Activated CD8-positive, alpha-beta T cell treated with anti-CD3 and anti-CD28 coated beads for 36 hours (primary cell): Measurements from ENCODE around the gene SLC38A2. TPM values are rescaled to one million over a fixed set of nuclear protein-coding genes. Genes with fewer than 3 reads are reported as not detected.

Experiments
- ATAC-seq: fragments of 200-7000 bp; cut with Tn5 transposase; one replicate; pipeline ENCODE4 v1.10.0; 2021; ENCODE audit warnings: mild to moderate bottlenecking, moderate library complexity
- CTCF ChIA-PET: fragments of 350-600 bp; sonication (Branson Sonifier 250); formaldehyde crosslinking; loops from one replicate; lab custom pipeline; 2021; ENCODE audit warnings: antibody characterized with exemption; lab: Charles Lee
- POLR2A ChIA-PET: fragments of 350-600 bp; sonication (Branson Sonifier 250); formaldehyde crosslinking; loops from one replicate; lab custom pipeline; 2021; ENCODE audit warnings: antibody characterized with exemption; lab: Charles Lee
- DNase-seq: peaks from one replicate; pipeline ENCODE4 v3.0.0-alpha.2; 2020
- H3K27ac Mint-ChIP-seq: one replicate; pipeline ENCODE4 v1.8.0; 2021; ENCODE audit warnings: mild to moderate bottlenecking, mixed read lengths
- H3K27me3 Mint-ChIP-seq: one replicate; pipeline ENCODE4 v1.8.0; 2021; ENCODE audit warnings: mixed read lengths
- H3K36me3 Mint-ChIP-seq: one replicate; pipeline ENCODE4 v1.8.0; 2021; ENCODE audit warnings: low read depth, mixed read lengths
- H3K4me1 Mint-ChIP-seq: one replicate; pipeline ENCODE4 v1.8.0; 2021; ENCODE audit warnings: low read depth, mixed read lengths
- H3K4me3 Mint-ChIP-seq: one replicate; pipeline ENCODE4 v1.8.0; 2021; ENCODE audit warnings: mild to moderate bottlenecking, moderate library complexity, mixed read lengths
- H3K9me3 Mint-ChIP-seq: one replicate; pipeline ENCODE4 v1.8.0; 2021; ENCODE audit warnings: mixed read lengths
- intact Hi-C: fragments of 100-400 bp; cut with micrococcal nuclease; formaldehyde crosslinking; loops from one replicate; pipeline ENCODE4 v1.10.0; 2022
- total RNA-seq, 2 experiments: library from RNA; stranded (reverse); gene quantifications; one replicate each; pipeline ENCODE4 v1.2.3, GENCODE V29; 2021
- TF ChIP-seq, protein P1 (sequence below): fragments of 200-600 bp; IDR thresholded peaks from one replicate; pipeline ENCODE4 v1.8.0; 2022; ENCODE audit warnings: antibody characterized with exemption, mild to moderate bottlenecking

Gene SLC38A2
- total RNA-seq, 2 experiments from 2014 or later = 216 to 219 TPM

DNA sequence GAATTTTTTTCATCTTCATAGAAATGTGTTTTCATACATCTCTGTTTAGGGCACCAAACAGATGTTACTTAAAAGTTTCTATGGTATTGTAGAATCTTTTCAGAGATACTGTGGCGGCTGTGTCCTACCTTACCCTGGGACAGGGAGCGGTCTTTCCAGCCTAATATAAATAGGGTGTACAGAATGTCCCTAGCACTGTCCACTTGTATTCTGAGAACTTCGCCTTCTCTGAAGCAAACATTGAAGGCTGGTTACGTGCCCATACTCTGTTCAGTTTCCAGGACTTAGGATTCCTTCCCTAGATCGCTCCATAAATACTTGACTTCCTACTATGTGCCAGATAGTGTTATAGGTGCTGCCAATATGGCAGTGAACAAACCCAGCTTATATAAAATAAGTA, 24.3 kb upstream of the SLC38A2 start:
- Mint-ChIP-seq H3K36me3 (peaks cover 4% of the 10 kb centered on the region), H3K27me3 (no peaks in the 10 kb centered on the region), H3K9me3 (peaks cover 10% of the 10 kb centered on the region), H3K4me1 (peaks cover 21% of the 10 kb centered on the region), H3K4me3 (no peak overlapping the region), H3K27ac (no peak overlapping the region)
- TF ChIP-seq, protein P1, sequence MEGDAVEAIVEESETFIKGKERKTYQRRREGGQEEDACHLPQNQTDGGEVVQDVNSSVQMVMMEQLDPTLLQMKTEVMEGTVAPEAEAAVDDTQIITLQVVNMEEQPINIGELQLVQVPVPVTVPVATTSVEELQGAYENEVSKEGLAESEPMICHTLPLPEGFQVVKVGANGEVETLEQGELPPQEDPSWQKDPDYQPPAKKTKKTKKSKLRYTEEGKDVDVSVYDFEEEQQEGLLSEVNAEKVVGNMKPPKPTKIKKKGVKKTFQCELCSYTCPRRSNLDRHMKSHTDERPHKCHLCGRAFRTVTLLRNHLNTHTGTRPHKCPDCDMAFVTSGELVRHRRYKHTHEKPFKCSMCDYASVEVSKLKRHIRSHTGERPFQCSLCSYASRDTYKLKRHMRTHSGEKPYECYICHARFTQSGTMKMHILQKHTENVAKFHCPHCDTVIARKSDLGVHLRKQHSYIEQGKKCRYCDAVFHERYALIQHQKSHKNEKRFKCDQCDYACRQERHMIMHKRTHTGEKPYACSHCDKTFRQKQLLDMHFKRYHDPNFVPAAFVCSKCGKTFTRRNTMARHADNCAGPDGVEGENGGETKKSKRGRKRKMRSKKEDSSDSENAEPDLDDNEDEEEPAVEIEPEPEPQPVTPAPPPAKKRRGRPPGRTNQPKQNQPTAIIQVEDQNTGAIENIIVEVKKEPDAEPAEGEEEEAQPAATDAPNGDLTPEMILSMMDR = no peak
- DNase-seq (no peak), ATAC-seq (no peak)
- ChIA-PET POLR2A (no interaction called here), CTCF (no interaction called here)
- intact Hi-C loops = no loop called here

DNA sequence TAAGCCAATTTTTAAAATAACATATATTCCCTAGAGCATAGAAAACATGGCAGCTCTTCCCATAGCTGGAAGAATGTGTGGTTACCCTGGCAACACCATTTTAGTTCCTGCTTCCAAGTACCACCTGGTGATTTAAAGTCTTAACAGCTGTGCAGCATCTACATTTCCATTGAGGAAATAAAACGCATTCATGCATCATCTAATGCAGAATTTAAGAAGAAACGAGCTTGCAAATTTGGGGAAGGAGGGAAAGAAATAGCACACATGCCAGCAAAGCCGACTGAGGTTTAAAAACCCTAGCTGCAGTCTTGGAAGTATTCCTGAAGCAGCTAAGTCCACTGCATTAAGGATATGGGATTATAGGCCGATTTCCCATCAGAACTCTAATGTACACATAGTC, 22.8 kb upstream of the SLC38A2 start:
- ChIA-PET CTCF (no interaction called here), POLR2A (no interaction called here)
- Mint-ChIP-seq H3K4me3 (no peak overlapping the region), H3K36me3 (peaks cover 4% of the 10 kb centered on the region), H3K27ac (no peak overlapping the region), H3K27me3 (no peaks in the 10 kb centered on the region), H3K9me3 (peaks cover 10% of the 10 kb centered on the region), H3K4me1 (peaks cover 28% of the 10 kb centered on the region)
- ATAC-seq (no peak), DNase-seq (no peak)
- TF ChIP-seq, protein P1 = no peak
- intact Hi-C loops = no loop called here

DNA sequence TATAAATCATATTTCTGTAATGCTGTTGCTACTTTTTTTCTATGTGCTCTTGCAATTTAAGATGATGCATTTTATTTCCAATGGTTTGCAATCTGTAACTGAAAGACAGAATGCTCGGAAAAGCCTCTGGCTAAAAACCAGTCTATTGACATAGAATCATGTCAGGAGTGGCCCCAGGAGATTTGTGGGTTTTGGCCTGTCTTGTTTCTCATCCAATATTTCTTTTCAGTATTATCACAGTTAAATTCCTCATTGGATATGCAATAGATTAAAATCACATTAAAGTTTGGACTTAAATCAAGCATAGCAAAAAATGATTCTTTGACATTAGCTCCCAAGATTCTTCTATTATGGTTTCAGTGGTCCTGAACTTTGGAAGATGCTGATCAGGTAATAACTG, 19.1 kb upstream of the SLC38A2 start:
- DNase-seq = no peak
- TF ChIP-seq, protein P1 = no peak
- H3K4me3 Mint-ChIP-seq = no peak overlapping the region
- no peak overlapping the region for H3K27ac Mint-ChIP-seq
- intact Hi-C loops = no loop called here
- POLR2A ChIA-PET = interaction anchor here (1.2 kb wide), 1 partner anchor 199 kb away, joined by 3 read pairs; no protein-coding TSS in a partner anchor
- H3K9me3 Mint-ChIP-seq = no peaks in the 10 kb centered on the region
- H3K4me1 Mint-ChIP-seq = peaks cover 44% of the 10 kb centered on the region
- no peaks in the 10 kb centered on the region for H3K27me3 Mint-ChIP-seq
- no peak for ATAC-seq
- CTCF ChIA-PET = no interaction called here
- peaks cover 8% of the 10 kb centered on the region for H3K36me3 Mint-ChIP-seq

DNA sequence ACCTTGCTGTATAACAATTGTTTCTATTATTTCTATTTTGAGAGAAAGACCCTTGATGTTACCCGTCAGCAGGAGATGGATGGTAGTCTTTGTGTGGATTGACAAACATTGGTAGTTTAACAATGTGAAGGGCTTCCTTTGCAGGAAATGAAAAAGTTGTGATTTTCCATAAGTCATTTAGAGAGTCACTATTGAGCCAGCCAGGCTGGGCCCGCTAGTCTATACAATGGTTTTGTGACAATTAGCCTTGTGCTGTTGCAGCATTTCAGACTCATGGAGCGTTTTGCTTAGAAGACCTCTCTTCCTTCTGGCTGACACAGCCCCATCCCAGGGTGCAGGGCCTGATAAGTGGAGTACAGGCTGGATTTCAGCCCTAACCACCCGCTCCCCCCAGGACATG, 18.3 kb upstream of the SLC38A2 start:
- H3K36me3 Mint-ChIP-seq = peaks cover 8% of the 10 kb centered on the region
- TF ChIP-seq, protein P1 = no peak
- H3K27ac Mint-ChIP-seq = peak overlapping the region; percentile 21
- H3K9me3 Mint-ChIP-seq = no peaks in the 10 kb centered on the region
- intact Hi-C loops = no loop called here
- peak; percentile 44 for DNase-seq
- ChIA-PET POLR2A (interaction anchor here (1.2 kb wide), 1 partner anchor 200 kb away, joined by 3 read pairs; no protein-coding TSS in a partner anchor), CTCF (interaction anchor here (1.0 to 1.3 kb wide), 2 partner anchors 136 to 240 kb away, joined by 3 read pairs; no protein-coding TSS in a partner anchor)
- H3K27me3 Mint-ChIP-seq = no peaks in the 10 kb centered on the region
- peak; percentile 19 for ATAC-seq
- H3K4me1 Mint-ChIP-seq = peaks cover 48% of the 10 kb centered on the region
- H3K4me3 Mint-ChIP-seq = no peak overlapping the region

DNA sequence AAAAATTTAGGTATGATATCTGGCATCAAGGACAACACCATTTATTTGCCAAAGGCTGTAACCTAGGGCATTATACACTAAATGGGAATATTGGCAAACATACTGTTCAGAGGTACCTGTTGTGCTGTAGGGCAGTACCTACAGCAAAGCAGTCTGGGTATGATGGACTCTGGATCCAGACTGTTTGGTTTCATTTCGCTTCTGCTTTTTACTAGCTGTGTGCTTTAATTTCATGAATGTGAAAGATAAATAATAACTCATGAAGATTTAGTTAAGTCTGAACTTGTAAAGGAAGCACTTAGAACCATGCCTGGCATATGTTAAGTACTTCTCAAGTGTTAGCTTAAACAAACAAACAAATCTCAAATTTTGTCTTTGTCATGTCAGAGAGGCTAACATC, 17.7 kb upstream of the SLC38A2 start:
- no peak overlapping the region for H3K4me3 Mint-ChIP-seq
- peaks cover 54% of the 10 kb centered on the region for H3K4me1 Mint-ChIP-seq
- H3K27ac Mint-ChIP-seq = peak overlapping the region; percentile 21

More for the DNA sequence above, 17.7 kb upstream of the SLC38A2 start:
- POLR2A ChIA-PET = interaction anchor here (0.8 kb wide), 1 partner anchor 121 kb away, joined by 3 read pairs; no protein-coding TSS in a partner anchor
- ATAC-seq (no peak), DNase-seq (no peak)
- Mint-ChIP-seq H3K36me3 (peaks cover 8% of the 10 kb centered on the region), H3K27me3 (no peaks in the 10 kb centered on the region), H3K9me3 (no peaks in the 10 kb centered on the region)
- intact Hi-C loops = no loop called here
- TF ChIP-seq, protein P1 = no peak
- CTCF ChIA-PET = interaction anchor here (1.0 to 1.3 kb wide), 2 partner anchors 136 to 241 kb away, joined by 3 read pairs; no protein-coding TSS in a partner anchor
